Measurements from ENCODE around the gene RHOD. TPM values are rescaled to one million over a fixed set of nuclear protein-coding genes. Genes with fewer than 3 reads are reported as not detected.

RHOD gene
- total and polyA plus RNA-seq, 2 of the 8 experiments (the other 6 are each of a cell fraction or from before 2014, with no cell fraction given), result 12.1 to 17.6 TPM

GRCh38 chr11:67044496-67044895 is 12.2 kb upstream of the RHOD start:
- H3K79me1 ChIP-seq (ENCODE audit: low read depth, low read length), result no peaks in the 10 kb centered on the region
- no peak overlapping the region for H4K5ac ChIP-seq (ENCODE audit: insufficient read length, low read depth, low read length)
- no peaks in the 10 kb centered on the region; a peak in 1 of 7 replicates for H3K4me1 ChIP-seq (replicated peaks in 1 of 4; ENCODE audit: control insufficient read depth in 3 of 4, insufficient read depth in 4 of 4, low read length in 3 of 4)
- H3K27ac ChIP-seq (ENCODE audit: low read depth, low read length), result no peak overlapping the region
- H2BK20ac ChIP-seq (ENCODE audit: low read length), result no peak overlapping the region
- H2BK12ac ChIP-seq (ENCODE audit: low read depth, low read length), result no peak overlapping the region
- no peak overlapping the region for H2AFZ ChIP-seq (ENCODE audit: low read length)
- DNase-seq (ENCODE audit: low read depth in 1 of 2, low spot score in 2 of 2) (no peak), FAIRE-seq (no peak)
- ChIA-PET CTCF (ENCODE audit: partially characterized antibody) (interaction anchor here (0.7 to 7.0 kb wide), 3 partner anchors 9 to 28 kb away, joined by 3 to 69 read pairs (median 3); partner anchors contain the start of gene RHOD), POLR2A (ENCODE audit: partially characterized antibody) (interaction anchor here (0.8 kb wide), 1 partner anchor 12 kb away, joined by 4 read pairs; no protein-coding TSS in a partner anchor)
- no peaks in the 10 kb centered on the region for H3K79me2 ChIP-seq (ENCODE audit: control insufficient read depth in 1 of 2, insufficient read depth in 2 of 2, low read length in 2 of 2)
- H2AK5ac ChIP-seq (ENCODE audit: low read depth, low read length), result no peak overlapping the region
- no peak overlapping the region for H3K14ac ChIP-seq (ENCODE audit: insufficient read length)
- WGBS, 2 experiments (ENCODE audit: extremely low coverage in 1 of 2, insufficient coverage in 1 of 2, insufficient read length in 1 of 2, insufficient replicate concordance in 2 of 2, low coverage in 1 of 2, low lambda C conversion rate in 2 of 2, missing lambda C conversion rate in 1 of 2), result 96% methylated on average over 8 of the region's 14 CpGs; no CpG with 5 or more reads in 1 of the 2 experiments
- no peak overlapping the region for H3K9ac ChIP-seq (replicated peaks in 1 of 4; ENCODE audit: extremely low read depth in 1 of 4, low read depth in 3 of 4, low read length in 3 of 4)
- H3K9me3 ChIP-seq (ENCODE audit: insufficient read depth in 2 of 2, low read depth in 1 of 2, low read length in 1 of 2), result no peaks in the 10 kb centered on the region
- no peak overlapping the region for H2BK5ac ChIP-seq (ENCODE audit: low read depth, low read length)
- peaks cover 0 to 2% of the 10 kb centered on the region in 2 experiments for H4K20me1 ChIP-seq (replicated peaks in 1 of 2; ENCODE audit: control insufficient read depth in 1 of 2, insufficient read depth in 2 of 2, low read length in 2 of 2)
- no peak overlapping the region for H4K91ac ChIP-seq (replicated peaks; ENCODE audit: insufficient read length, low read length)
- no peaks in the 10 kb centered on the region for H3K23me2 ChIP-seq (ENCODE audit: low read depth, low read length)
- H3K4me2 ChIP-seq (ENCODE audit: insufficient read depth in 1 of 2, low read depth in 2 of 2, low read length in 2 of 2), result no peak overlapping the region
- no peak overlapping the region for H3K18ac ChIP-seq (ENCODE audit: extremely low read depth, low read length)
- H3K23ac ChIP-seq (ENCODE audit: insufficient read length), result no peak overlapping the region
- no peaks in the 10 kb centered on the region for H3K36me3 ChIP-seq (ENCODE audit: control insufficient read depth in 2 of 4, insufficient read depth in 4 of 4, low read length in 3 of 4)
- no peak overlapping the region for H3K4me3 ChIP-seq (ENCODE audit: extremely low read depth in 1 of 4, insufficient read depth in 2 of 4, low read depth in 3 of 4, low read length in 4 of 4)
- no peak overlapping the region for H2BK15ac ChIP-seq (ENCODE audit: low read length)
- H3K56ac ChIP-seq (replicated peaks; ENCODE audit: insufficient read length, low read depth, low read length), result no peak overlapping the region
- H3K4ac ChIP-seq (replicated peaks; ENCODE audit: insufficient read length, low read depth, low read length), result no peak overlapping the region
- no peak overlapping the region for H2BK120ac ChIP-seq (replicated peaks; ENCODE audit: low read depth, low read length)
- no peaks in the 10 kb centered on the region for H3K27me3 ChIP-seq (replicated peaks in 1 of 4; ENCODE audit: control insufficient read depth in 3 of 4, extremely low read depth in 1 of 4, insufficient read depth in 3 of 4, low read length in 3 of 4)
- TF ChIP-seq RNF2 (IDR thresholded peaks at IDR 0.05; ENCODE audit: borderline replicate concordance, low read depth, low read length, missing control alignments, poor library complexity, severe bottlenecking) (no peak), POLR2AphosphoS5 (IDR thresholded peaks at IDR 0.05; ENCODE audit: low read depth, low read length) (no peak)
- no peak overlapping the region; the same call in 1 of the 2 replicates for H4K8ac ChIP-seq (ENCODE audit: extremely low read depth, insufficient read depth, low read length)

Measured in H1 (cell line).